Brain pericyte (primary cell): ENCODE measurements around the gene EYS.

Experiments
- DNase-seq: peaks from one replicate; pipeline ENCODE4 v3.0.0-alpha.2; 2012; ENCODE audit warnings: low read depth, low spot score

The EYS gene

DNA sequence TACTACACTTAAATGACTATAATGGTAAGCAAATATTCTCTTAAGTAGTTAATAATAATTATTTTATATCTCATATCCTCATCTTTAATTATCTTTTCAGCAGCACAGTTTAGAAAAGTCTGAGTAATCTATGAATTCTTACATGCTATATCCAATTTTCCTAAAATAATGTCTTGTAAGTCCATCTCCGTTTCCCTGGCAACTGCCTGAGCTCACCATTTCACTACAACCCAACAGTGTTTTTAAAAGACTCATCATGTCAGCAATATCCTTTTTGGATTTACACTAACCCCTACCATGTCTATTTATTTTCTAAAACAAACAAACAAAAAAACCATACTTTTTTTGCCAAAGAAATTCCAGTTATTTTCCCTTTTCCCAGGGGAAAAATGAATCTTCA, 859.6 kb downstream of the EYS start:
- DNase-seq, result no peak

DNA sequence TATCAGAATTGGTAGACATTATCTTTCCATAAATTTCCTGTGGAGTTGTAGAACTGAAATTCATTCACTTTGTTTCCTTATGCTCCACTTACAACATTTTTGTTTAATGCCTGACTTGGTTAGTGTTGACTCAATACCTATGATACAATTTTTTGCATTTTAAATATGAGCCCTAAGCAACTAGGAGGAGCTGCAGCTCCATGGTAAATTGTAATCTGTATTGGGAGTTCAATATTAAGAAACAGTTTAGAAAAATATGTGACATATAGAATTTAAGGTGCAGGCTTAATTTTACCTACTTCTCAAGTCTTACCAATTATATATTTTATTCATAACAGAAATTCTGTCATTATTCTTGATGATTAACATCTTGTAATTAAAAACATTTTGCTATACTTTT, 868.3 kb downstream of the EYS start:
- no peak for DNase-seq

- no peak for DNase-seq
Observed at GRCh38 chr6:64831680-64832079, 875.3 kb downstream of the EYS start.

GRCh38 chr6:64817525-64817924, 889.5 kb downstream of the EYS start:
- DNase-seq, result no peak

DNA sequence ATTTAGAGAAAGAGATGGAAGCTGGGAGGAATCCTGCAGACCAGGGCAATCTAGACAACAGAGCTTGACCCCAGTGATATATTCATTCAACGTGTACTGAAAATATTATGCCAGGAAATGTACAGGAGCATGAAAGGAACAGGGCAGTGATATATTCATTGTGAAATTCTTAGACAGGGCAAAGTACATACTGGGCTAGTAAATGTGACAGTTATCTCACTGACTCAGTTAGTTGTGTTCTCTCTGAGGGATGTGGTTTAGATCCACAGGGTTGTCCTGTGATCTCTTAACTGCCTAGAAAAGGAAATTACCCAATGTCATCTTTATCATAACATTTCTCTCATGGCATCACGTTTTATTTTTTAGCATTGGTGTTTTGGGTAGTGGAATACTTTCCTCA, 891.3 kb downstream of the EYS start:
- no peak for DNase-seq

- no peak for DNase-seq
Observed at GRCh38 chr6:64812138-64812537, 894.9 kb downstream of the EYS start.

DNA sequence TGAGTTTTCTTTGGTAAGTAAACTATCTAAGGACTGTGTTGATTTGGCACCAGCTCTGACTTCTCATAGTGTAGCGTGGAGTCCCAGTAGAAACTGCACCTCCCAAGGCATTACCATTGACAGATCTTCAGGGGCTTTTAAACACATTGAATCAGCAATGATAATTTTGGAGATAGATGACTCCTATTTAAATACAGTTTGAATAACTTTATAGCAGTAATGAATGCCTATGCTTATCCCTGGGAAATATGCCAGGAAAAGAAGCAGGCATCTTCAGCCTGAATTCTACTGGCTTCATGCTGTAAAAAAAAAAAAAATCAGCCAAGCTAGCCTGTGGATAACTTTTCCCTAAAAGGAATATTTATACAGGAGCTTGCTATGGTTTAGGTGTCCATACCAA, 895.9 kb downstream of the EYS start:
- DNase-seq, result no peak

DNA sequence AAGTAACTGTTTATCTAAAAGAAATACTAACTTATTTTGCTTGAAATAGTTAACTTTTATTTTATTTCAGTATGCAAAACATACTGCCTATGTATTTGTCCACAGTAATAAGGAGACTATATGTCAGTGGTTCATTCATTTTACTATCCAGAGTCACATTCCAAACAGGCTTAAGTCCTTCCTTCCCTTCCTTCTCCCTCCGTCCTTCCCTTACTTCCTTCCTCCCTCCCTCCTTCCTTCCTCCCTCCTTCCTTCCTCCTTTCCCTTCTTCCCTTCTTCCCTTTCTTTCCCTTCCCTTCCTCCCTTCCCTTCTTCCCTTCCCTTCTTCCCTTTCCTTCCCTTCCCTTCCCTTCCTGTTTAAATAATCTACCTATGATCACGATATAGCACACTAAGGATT, 899.2 kb downstream of the EYS start:
- no peak for DNase-seq

GRCh38 chr6:64803470-64804166, 903.4 kb downstream of the EYS start:
- no peak for DNase-seq

- DNase-seq, result no peak
Observed at GRCh38 chr6:64792534-64792933, 914.5 kb downstream of the EYS start.

DNA sequence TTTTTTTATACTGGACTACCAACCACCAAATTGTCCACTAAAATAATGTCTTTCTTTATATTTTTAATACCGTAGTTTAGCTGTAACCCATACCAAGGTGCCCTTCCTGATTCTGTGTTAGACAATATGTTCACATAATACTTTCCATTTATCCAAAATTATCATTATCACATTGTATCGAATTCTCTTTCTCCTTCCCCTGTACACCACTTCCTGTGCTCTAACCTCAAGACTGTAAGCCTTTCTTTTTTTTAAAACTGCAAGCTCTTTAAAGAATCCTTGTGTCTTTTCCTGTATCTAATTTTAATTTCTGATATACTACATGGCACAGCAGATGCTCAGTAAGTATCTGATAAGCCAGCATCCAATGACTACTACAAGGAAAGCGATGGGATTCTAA, 917.5 kb downstream of the EYS start:
- no peak for DNase-seq

GRCh38 chr6:64786736-64787135, 920.3 kb downstream of the EYS start:
- no peak for DNase-seq

DNA sequence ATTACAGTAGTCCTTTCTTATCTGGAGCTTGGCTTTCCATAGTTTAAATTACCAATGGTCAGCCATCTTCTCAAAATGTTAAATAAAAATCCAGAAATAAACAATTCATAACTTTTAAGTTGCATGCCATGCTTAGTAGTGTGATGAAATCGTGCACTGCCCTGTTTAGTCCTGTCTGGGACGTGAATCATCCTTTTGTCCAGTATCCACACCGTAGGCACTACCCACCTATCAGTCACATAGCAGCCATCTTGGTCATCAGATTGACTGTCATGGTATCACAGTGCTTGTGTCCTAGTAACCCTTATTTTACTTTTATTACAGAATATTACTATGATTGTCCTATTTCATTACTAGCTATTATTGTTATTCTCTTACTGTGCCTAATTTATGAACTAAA, 924.1 kb downstream of the EYS start:
- no peak for DNase-seq

DNA sequence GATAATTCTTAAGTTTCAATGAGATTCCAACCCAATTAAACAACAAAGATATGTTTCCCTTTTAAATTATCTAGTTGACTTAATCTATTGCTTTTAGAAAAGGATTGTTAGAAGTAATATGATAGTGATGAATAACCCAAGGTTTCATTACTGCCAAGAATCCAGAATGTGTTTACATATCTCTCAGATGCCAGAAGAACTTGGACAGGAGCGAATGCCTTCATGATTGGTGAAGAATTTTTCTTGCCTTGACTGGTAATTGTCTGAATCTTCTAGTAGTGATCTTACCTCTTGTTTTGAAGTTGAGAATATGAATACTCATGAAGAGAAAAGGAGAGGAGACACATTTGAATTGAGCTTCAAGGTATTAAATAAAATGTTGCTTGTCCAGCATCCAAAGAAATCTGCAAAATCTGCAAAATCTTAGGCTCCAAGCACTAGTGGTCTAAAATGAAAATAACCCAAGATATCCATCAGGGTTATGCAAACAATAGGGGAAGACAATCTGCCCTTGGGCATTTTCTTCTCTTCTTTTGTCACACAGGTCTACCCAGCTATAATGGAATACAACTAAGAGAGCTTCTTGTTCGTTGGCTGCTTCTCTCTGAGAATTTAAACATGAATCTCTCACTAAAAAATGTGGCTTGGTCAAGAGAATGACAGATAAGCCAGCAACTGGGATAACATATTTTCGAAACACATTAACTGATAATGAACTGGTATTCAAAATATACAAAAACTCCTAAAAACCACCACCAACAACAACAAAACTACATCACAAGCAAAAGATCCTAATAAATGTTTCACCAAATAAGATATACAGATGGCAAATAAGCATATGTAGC, 928.9 kb downstream of the EYS start:
- DNase-seq, result no peak

DNA sequence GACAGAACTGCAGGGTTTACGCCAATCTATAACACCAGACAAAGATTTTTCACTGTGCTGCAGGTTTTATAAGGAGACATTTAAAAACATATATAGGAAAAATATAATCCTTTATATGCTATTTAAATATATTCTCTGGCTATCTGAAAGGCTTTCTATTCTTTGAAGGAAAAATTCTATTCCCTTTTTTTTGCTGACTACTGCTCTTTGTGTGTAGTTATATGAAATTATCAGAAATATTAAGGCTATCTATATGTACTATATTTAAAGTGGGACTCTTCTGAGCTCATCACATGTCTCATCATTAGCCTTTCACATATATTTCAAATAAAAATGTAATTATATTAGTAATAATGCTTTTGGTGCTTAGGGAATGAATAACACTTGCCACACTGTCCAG, 930.7 kb downstream of the EYS start:
- DNase-seq, result no peak

DNA sequence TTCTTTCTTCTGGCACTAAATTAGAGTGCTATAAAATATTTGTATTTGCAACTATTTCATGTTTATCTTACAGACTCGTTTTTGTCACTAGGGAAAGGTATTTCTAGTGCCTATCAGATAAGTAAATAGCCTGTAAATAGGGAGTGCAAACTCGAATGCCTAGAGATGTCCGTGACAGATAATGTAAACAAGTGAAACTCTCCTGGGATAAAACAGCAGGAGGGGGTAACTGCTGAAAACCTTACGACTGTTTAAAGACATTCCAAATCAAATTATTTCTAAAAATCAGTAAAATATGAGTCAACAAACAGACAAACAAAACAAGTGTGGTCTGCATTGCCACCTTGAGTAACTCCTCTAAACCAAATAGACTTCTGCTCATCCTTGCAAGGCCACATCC, 932.1 kb downstream of the EYS start:
- no peak for DNase-seq

DNA sequence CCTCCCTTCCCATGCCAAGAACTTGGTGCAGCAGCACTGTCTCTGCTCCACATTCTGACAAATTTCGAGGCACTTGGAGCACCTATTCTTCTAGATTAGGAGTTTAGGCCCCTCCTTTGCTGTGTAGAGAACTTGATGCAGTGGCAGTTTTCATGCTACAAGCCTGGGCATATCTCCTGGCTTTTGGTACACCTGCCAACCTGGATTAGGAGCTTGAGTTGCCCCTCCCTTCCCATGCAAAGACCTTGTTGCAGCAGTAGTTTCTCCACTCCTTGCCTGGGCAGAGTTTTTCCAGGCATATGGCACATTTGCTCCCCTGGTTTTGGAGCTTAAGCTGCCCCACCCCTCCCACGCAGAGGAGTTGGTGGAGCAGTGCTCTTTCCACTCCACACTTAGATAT, 956.1 kb downstream of the EYS start:
- DNase-seq, result no peak

DNA sequence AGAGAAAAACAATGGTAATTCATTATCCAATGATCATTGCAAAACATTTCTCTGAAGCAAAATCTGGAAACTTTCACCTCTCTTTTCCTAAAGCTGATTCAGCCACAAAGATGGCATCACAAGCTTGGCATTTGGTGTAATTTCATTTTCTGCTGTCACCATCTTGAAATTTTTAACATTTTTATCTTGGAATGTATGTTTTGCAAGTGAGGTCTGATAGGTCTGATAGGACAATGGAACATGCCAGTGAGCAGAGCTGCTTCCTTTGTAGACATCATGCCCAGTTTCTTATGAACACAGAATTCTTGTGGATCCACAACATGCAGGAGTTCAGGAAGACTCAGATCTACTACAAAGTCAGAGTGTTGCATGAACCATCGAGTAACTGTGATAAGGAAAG, 969.6 kb downstream of the EYS start:
- no peak for DNase-seq

DNA sequence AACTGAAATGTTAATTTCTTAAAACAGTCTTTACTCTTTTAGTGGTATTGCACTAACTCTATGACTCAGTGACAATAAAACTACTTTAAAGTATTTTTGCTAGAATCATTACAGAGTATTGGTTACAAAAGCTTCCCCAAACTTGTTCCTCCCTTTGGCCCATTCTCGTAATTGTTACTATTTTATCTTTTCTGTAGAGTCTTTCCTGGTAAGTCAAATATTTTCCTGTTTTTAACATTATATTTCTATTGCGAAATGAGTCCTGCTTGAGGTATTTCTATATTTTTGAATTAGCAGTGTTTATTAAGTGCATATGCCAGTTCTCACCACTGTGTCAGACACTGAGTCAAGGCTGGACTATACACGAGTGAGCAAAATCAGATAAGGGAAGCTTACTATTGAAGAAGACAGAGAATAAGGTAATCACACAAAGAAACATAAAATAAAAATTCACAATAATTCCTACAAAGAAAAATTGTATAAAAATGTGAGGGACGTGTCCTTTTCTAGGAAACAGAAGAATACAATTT, 970.5 kb downstream of the EYS start:
- DNase-seq, result no peak

DNA sequence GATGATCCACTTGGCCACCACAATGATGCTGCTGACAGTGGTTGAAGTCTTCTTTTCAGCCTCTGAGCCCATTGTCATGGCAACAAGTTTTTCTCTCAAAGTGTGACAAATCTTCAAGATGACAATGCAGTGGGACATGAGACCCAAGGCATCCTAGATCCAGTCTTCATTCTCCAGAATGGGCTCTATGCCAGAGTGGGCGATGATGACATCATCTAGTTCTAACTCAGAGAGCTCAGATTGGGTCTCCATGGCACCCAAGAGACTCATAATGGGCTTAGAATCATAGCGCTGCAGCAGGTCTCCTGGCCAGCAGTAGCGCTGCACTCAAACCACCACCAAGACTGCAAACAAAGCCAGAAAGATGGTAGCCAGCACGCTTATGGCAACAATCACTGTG, 973.6 kb downstream of the EYS start:
- no peak for DNase-seq

DNA sequence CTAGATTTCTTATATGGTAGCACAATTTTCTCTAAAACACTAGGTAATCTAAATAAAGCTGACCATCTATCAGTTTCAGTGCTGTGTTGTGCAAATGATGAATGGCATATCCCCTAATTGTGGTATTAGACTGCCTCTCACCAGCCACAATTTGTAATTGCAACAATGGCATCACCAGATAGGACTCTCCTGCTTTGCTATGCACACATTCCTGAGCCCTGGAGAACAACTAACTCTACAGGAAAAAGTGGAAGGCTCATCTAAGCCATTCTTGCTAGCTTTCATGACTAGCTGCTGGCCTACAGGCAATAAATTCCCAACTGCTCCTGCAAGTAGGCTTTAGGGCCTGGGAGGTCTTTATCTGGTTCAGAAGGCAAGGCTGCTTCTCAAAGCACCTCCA, 974.1 kb downstream of the EYS start:
- no peak for DNase-seq

DNA sequence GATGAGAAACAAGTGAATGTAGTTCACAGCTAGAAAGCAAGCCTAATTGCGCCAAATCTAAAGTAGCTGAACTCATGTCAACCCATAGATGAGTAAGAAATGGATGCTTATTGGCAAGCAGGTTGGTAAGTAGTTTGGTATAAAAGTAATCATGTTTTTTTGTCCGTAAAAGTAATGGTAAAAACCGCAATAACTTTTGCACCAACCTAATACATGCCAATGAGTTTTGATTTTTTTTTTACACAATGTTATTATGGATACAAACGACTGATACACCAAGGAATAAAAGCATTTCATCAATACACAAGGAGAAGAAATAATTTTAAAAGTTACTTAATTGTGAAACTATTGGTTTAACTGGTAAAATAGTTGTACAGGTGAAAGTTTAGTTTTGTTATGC, 977.5 kb downstream of the EYS start:
- DNase-seq, result no peak

- DNase-seq, result no peak
Observed at GRCh38 chr6:64727075-64727474, 980.0 kb downstream of the EYS start.
